HCT116 (cell line): ENCODE data around the gene NALCN.

Experiments
- ATF3 ChIP-seq: IDR thresholded peaks from 2 replicates; pipeline ENCODE4 v1.6.1; 2012
- CEBPB ChIP-seq: IDR thresholded peaks from 2 replicates; pipeline ENCODE4 v1.6.1; 2012; ENCODE audit warnings: low read depth
- EZH2 ChIP-seq: fragments of 200-600 bp; sonication (generic); IDR thresholded peaks from 2 replicates; pipeline ENCODE4 v1.6.1; 2017; ENCODE audit warnings: antibody characterized with exemption, mixed run types
- EZH2phosphoT487 ChIP-seq: fragments of 200-600 bp; IDR thresholded peaks from 2 replicates; pipeline ENCODE4 v1.6.1; 2018; ENCODE audit warnings: antibody characterized with exemption, borderline replicate concordance
- MAX ChIP-seq: IDR thresholded peaks from 2 replicates; pipeline ENCODE4 v1.6.1; 2012
- POLR2A ChIP-seq: IDR thresholded peaks from 2 replicates; pipeline ENCODE4 v1.7.0; 2011; ENCODE audit warnings: borderline replicate concordance; ENCODE audit not compliant: insufficient read depth, insufficient read length; ENCODE audit errors: extremely low read depth
- POLR2AphosphoS5 ChIP-seq: IDR thresholded peaks from 2 replicates; pipeline ENCODE4 v1.6.1; 2011; ENCODE audit warnings: mild to moderate bottlenecking, low read depth, low read length, moderate library complexity
- REST ChIP-seq: IDR thresholded peaks from 2 replicates; pipeline ENCODE4 v1.6.1; 2012; ENCODE audit warnings: low read depth
- SIN3A ChIP-seq: IDR thresholded peaks from 2 replicates; pipeline ENCODE4 v1.6.1; 2012; ENCODE audit warnings: low read depth
- SP1 ChIP-seq: IDR thresholded peaks from 2 replicates; pipeline ENCODE4 v1.6.1; 2012; ENCODE audit warnings: low read depth
- TCF7L2 ChIP-seq: IDR thresholded peaks from 2 replicates; pipeline ENCODE4 v1.7.0; 2011; ENCODE audit warnings: borderline replicate concordance, inconsistent platforms; ENCODE audit not compliant: insufficient read depth, insufficient read length; ENCODE audit errors: extremely low read depth
- ZBTB33 ChIP-seq: IDR thresholded peaks from 2 replicates; pipeline ENCODE4 v1.6.1; 2011; ENCODE audit warnings: mild to moderate bottlenecking, low read length, moderate library complexity; ENCODE audit not compliant: insufficient replicate concordance; ENCODE audit errors: extremely low read depth
- TF ChIP-seq, protein P1 (sequence below), 3 experiments: fragments of 200-600 bp in 1 of 3; sonication (generic) in 1 of 3; IDR thresholded peaks in 2 of 3; conservative IDR thresholded peaks in 1 of 3; 2 replicates each; pipeline ENCODE4 v1.5.1; 2012 to 2017; ENCODE audit warnings: low read depth in 2 of 3, low read length in 2 of 3, antibody characterized with exemption in 1 of 3, borderline replicate concordance in 1 of 3, control low read depth in 1 of 3, mild to moderate bottlenecking in 1 of 3, mixed read lengths in 1 of 3, mixed run types in 1 of 3, moderate library complexity in 1 of 3; ENCODE audit not compliant: insufficient read depth in 1 of 3

DNA sequence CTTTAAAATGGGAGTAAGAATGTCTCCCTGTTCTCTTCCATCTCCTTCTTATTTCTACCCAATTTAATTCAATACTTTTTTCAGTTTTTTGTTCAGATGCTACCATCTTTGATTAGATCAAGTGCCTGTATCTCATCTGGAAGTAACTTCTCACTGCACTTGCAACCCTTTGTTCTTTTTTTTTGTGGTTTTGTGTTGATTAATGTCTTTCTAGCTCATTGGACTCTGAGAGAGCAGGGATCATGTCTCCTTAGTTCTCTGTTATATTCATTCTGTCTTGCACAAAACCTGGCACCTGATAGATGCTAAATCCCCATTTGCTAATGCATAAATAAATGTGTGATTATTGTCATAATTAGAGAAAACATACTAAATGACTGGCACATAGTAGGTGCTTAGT is 35.3 kb upstream of the NALCN start:
- TF ChIP-seq ZBTB33 (no peak), MAX (no peak), EZH2phosphoT487 (no peak), POLR2AphosphoS5 (no peak), EZH2 (no peak), CEBPB (no peak), SIN3A (no peak), TCF7L2 (no peak), ATF3 (no peak), POLR2A (no peak), SP1 (no peak), REST (no peak)
- TF ChIP-seq, protein P1, sequence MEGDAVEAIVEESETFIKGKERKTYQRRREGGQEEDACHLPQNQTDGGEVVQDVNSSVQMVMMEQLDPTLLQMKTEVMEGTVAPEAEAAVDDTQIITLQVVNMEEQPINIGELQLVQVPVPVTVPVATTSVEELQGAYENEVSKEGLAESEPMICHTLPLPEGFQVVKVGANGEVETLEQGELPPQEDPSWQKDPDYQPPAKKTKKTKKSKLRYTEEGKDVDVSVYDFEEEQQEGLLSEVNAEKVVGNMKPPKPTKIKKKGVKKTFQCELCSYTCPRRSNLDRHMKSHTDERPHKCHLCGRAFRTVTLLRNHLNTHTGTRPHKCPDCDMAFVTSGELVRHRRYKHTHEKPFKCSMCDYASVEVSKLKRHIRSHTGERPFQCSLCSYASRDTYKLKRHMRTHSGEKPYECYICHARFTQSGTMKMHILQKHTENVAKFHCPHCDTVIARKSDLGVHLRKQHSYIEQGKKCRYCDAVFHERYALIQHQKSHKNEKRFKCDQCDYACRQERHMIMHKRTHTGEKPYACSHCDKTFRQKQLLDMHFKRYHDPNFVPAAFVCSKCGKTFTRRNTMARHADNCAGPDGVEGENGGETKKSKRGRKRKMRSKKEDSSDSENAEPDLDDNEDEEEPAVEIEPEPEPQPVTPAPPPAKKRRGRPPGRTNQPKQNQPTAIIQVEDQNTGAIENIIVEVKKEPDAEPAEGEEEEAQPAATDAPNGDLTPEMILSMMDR (IDR thresholded peaks at IDR 0.05 in 2 of 3, conservative IDR thresholded peaks at IDR 0.05 in 1 of 3; ENCODE audit: borderline replicate concordance in 1 of 3, insufficient read depth in 1 of 3, low read depth in 2 of 3, low read length in 2 of 3), result no peak
